CD14-positive monocyte (primary cell): ENCODE measurements around the gene ZNF534. TPM values are rescaled to one million over a fixed set of nuclear protein-coding genes. Genes with fewer than 3 reads are reported as not detected.
"Not testable (repeated sequence)": the region's sequence is repeated elsewhere in the genome, so short reads cannot be mapped to it uniquely, and the experiment has no call there.

Experiments
- DNase-seq, 3 donors: peaks; one replicate each; pipeline ENCODE4 v3.0.0-alpha.2; 2011 to 2022
- H2AFZ ChIP-seq: 2 replicates; pipeline ENCODE4 v1.6.0; 2012; ENCODE audit warnings: mild to moderate bottlenecking, low read depth, low read length, inconsistent platforms; ENCODE audit not compliant: insufficient read depth, poor library complexity, severe bottlenecking
- H3K27ac ChIP-seq, 2 donors: 1 replicate in 1 of 2; 2 replicates in 1 of 2; pipeline ENCODE4 v1.5.1; 2012 to 2013; ENCODE audit warnings: low read length in 2 of 2, control low read depth in 1 of 2, inconsistent platforms in 1 of 2, low read depth in 1 of 2, mild to moderate bottlenecking in 1 of 2
- H3K27me3 ChIP-seq, 2 donors: one replicate each; pipeline versions ENCODE4 v1.6.0 to v1.6.1; 2011 to 2013; ENCODE audit warnings: low read length in 2 of 2; ENCODE audit not compliant: control insufficient read depth in 2 of 2, insufficient read depth in 2 of 2
- H3K36me3 ChIP-seq, 2 donors: replicated peaks in 1 of 2; 1 replicate in 1 of 2; 2 replicates in 1 of 2; pipeline versions ENCODE4 v1.5.1 to v1.6.1; 2012 to 2013; ENCODE audit warnings: low read length in 2 of 2, control low read depth in 1 of 2, inconsistent platforms in 1 of 2, mild to moderate bottlenecking in 1 of 2; ENCODE audit not compliant: insufficient read depth in 2 of 2, control insufficient read depth in 1 of 2
- H3K4me1 ChIP-seq, 2 donors: 1 replicate in 1 of 2; 2 replicates in 1 of 2; pipeline versions ENCODE4 v1.5.1 to v1.6.1; 2012 to 2013; ENCODE audit warnings: low read length in 2 of 2, control low read depth in 1 of 2, inconsistent platforms in 1 of 2, mild to moderate bottlenecking in 1 of 2, moderate library complexity in 1 of 2; ENCODE audit not compliant: insufficient read depth in 2 of 2, control insufficient read depth in 1 of 2
- H3K4me2 ChIP-seq: replicated peaks from 2 replicates; pipeline ENCODE3; 2012; ENCODE audit warnings: low read length, moderate library complexity, mild to moderate bottlenecking; ENCODE audit not compliant: poor library complexity, severe bottlenecking; ENCODE audit errors: extremely low read depth
- H3K4me3 ChIP-seq, 3 experiments: fragments of 200-600 bp in 1 of 3; sonication (generic) in 1 of 3; replicated peaks in 1 of 3; 1 replicate in 2 of 3; 2 replicates in 1 of 3; pipeline ENCODE4 v1.5.1; 2011 to 2013; ENCODE audit warnings: low read length in 3 of 3, mild to moderate bottlenecking in 3 of 3, control low read depth in 2 of 3, low read depth in 2 of 3, inconsistent platforms in 1 of 3, moderate library complexity in 1 of 3
- H3K79me2 ChIP-seq: 2 replicates; pipeline ENCODE4 v1.6.0; 2012; ENCODE audit warnings: mild to moderate bottlenecking, control low read depth, inconsistent platforms, low read length, moderate library complexity; ENCODE audit not compliant: insufficient read depth
- H3K9ac ChIP-seq: 2 replicates; pipeline ENCODE4 v1.6.0; 2017; ENCODE audit warnings: low read length, mild to moderate bottlenecking; ENCODE audit not compliant: insufficient read depth, poor library complexity, severe bottlenecking
- H3K9me3 ChIP-seq, 2 donors: replicated peaks in 1 of 2; 1 replicate in 1 of 2; 2 replicates in 1 of 2; pipeline versions ENCODE4 v1.5.1 to v1.6.1; 2012 to 2013; ENCODE audit warnings: low read length in 2 of 2, control low read depth in 1 of 2; ENCODE audit not compliant: control insufficient read depth in 1 of 2, insufficient read depth in 1 of 2
- H4K20me1 ChIP-seq: 2 replicates; pipeline ENCODE4 v1.6.0; 2012; ENCODE audit warnings: mild to moderate bottlenecking, low read length, control low read depth, moderate library complexity; ENCODE audit not compliant: insufficient read depth
- H3K27ac Mint-ChIP-seq, 7 donors: one replicate each; pipeline ENCODE4 v1.8.0; 2020; ENCODE audit warnings: mild to moderate bottlenecking in 7 of 7, mixed read lengths in 7 of 7, moderate library complexity in 6 of 7, inconsistent platforms in 2 of 7
- H3K27me3 Mint-ChIP-seq, 3 donors: one replicate each; pipeline ENCODE4 v1.8.0; 2021 to 2022; ENCODE audit warnings: low read depth in 3 of 3, mild to moderate bottlenecking in 3 of 3, mixed read lengths in 3 of 3, moderate library complexity in 3 of 3, inconsistent platforms in 1 of 3
- H3K36me3 Mint-ChIP-seq, 2 donors: one replicate each; pipeline ENCODE4 v1.8.0; 2020; ENCODE audit warnings: mixed read lengths in 2 of 2, inconsistent platforms in 1 of 2, mild to moderate bottlenecking in 1 of 2
- H3K4me1 Mint-ChIP-seq: one replicate; pipeline ENCODE4 v1.8.0; 2020; ENCODE audit warnings: mild to moderate bottlenecking, mixed read lengths
- H3K4me3 Mint-ChIP-seq, 2 donors: one replicate each; pipeline ENCODE4 v1.8.0; 2020; ENCODE audit warnings: mild to moderate bottlenecking in 2 of 2, mixed read lengths in 2 of 2, moderate library complexity in 1 of 2
- H3K9me3 Mint-ChIP-seq, 7 donors: one replicate each; pipeline ENCODE4 v1.8.0; 2020 to 2022; ENCODE audit warnings: mixed read lengths in 7 of 7, mild to moderate bottlenecking in 6 of 7, moderate library complexity in 6 of 7, inconsistent platforms in 2 of 7
- CTCF ChIP-seq: fragments of 200-600 bp; IDR thresholded peaks from one replicate; pipeline ENCODE4 v1.8.0; 2022; ENCODE audit warnings: antibody characterized with exemption, mild to moderate bottlenecking
- WGBS: methylation state at CpG from one replicate; pipeline ENCODE4 v1.1.5; 2013; ENCODE audit warnings: missing lambda C conversion rate; ENCODE audit not compliant: insufficient coverage; 5-methylcytosine and 5-hydroxymethylcytosine counted together
- intact Hi-C, 2 donors: fragments of 100-400 bp; cut with micrococcal nuclease; formaldehyde crosslinking; loops; one replicate each; pipeline versions ENCODE4 v1.15.0 to v1.15.1; 2023
- polyA plus RNA-seq, 3 donors: library from polyadenylated mRNA; depleted of rRNA in 1 of 3; unstranded in 2 of 3; stranded (reverse) in 1 of 3; fragments of 300-500 nt in 2 of 3; fragments of >200 nt in 1 of 3; fragmentation: Illumina TruSeq in 2 of 3; gene quantifications; 1 replicate in 2 of 3; 2 replicates in 1 of 3; pipeline ENCODE4 v1.2.3, GENCODE V29; 2012 to 2021

Gene ZNF534
- polyA plus RNA-seq, 3 donors: not detected

DNA sequence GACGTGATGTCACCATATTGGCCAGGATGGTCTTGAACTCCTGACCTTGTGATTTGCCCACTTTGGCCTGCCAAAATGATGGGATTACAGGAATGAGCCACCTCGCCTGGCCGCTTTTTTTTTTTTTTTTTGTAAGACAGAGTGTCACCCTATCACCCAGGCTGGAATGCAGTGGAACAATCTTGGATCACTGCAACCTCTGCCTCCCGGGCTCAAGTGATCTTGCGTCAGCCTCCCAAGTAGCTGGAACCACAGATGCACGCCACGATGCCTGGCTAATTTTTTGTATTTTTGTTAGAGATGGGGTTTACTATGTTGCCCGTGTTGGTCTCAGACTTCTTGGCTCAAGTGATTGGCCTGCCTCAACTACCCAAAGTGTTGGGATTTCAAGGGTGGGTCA, 69.6 kb downstream of the ZNF534 start:
- 94% methylated on average over 4 of the region's 8 CpGs for WGBS
- H3K4me3 Mint-ChIP-seq: no peak overlapping the region
- no peak overlapping the region for H3K9ac ChIP-seq
- no peak for TF ChIP-seq CTCF
- no peaks in the 10 kb centered on the region for H3K36me3 Mint-ChIP-seq
- no peak overlapping the region for H3K4me2 ChIP-seq
- DNase-seq: no peak
- intact Hi-C loops: no loop called here
- H2AFZ ChIP-seq: no peak overlapping the region
- H3K4me3 ChIP-seq: no peak overlapping the region
- peaks cover 91 to 92% of the 10 kb centered on the region in 2 donors for H3K9me3 ChIP-seq
- no peaks in the 10 kb centered on the region for H3K79me2 ChIP-seq
- no peak overlapping the region for H3K27ac ChIP-seq
- no peaks in the 10 kb centered on the region for H3K27me3 ChIP-seq
- no peaks in the 10 kb centered on the region for H4K20me1 ChIP-seq
- H3K9me3 Mint-ChIP-seq: peaks cover 46 to 99% (median 93%) of the 10 kb centered on the region in 7 donors
- no peaks in the 10 kb centered on the region for H3K36me3 ChIP-seq
- H3K4me1 ChIP-seq: no peaks in the 10 kb centered on the region
- peaks cover 0 to 4% (median 0%) of the 10 kb centered on the region in 3 donors for H3K27me3 Mint-ChIP-seq
- no peaks in the 10 kb centered on the region for H3K4me1 Mint-ChIP-seq
- H3K27ac Mint-ChIP-seq: no peak overlapping the region

- WGBS: 68% methylated on average over 2 of the region's 3 CpGs
- H3K9me3 Mint-ChIP-seq: peaks cover 48 to 99% (median 95%) of the 10 kb centered on the region in 7 donors
Measured at GRCh38 chr19:52500474-52500873, 71.5 kb downstream of the ZNF534 start.

GRCh38 chr19:52500991-52501390, 72.0 kb downstream of the ZNF534 start:
- H3K27ac Mint-ChIP-seq, H3K4me3 ChIP-seq, H3K4me1 Mint-ChIP-seq, H3K9ac ChIP-seq, H3K27ac ChIP-seq, H3K27me3 Mint-ChIP-seq, intact Hi-C loops, H3K4me2 ChIP-seq, H3K27me3 ChIP-seq, H3K36me3 ChIP-seq, DNase-seq, H3K4me3 Mint-ChIP-seq, H4K20me1 ChIP-seq, H3K36me3 Mint-ChIP-seq, H3K79me2 ChIP-seq, H3K4me1 ChIP-seq, H2AFZ ChIP-seq: not testable (repeated sequence)
- peaks cover 93 to 96% of the 10 kb centered on the region in 2 donors for H3K9me3 ChIP-seq
- H3K9me3 Mint-ChIP-seq: peaks cover 46 to 99% (median 93%) of the 10 kb centered on the region in 7 donors
- WGBS: 85% methylated on average over 12 of the region's 12 CpGs

More at GRCh38 chr19:52500474-52500873, 71.5 kb downstream of the ZNF534 start:
- H3K27ac ChIP-seq, H4K20me1 ChIP-seq, H3K27me3 Mint-ChIP-seq, H3K36me3 ChIP-seq, H3K4me3 Mint-ChIP-seq, H3K36me3 Mint-ChIP-seq, H2AFZ ChIP-seq, DNase-seq, H3K9ac ChIP-seq, H3K27ac Mint-ChIP-seq, H3K79me2 ChIP-seq, H3K4me1 Mint-ChIP-seq, H3K27me3 ChIP-seq, H3K4me2 ChIP-seq, intact Hi-C loops, H3K4me3 ChIP-seq, H3K4me1 ChIP-seq: not testable (repeated sequence)
- H3K9me3 ChIP-seq: peaks cover 91 to 96% of the 10 kb centered on the region in 2 donors
